Osteoblast (primary cell): ENCODE results near the gene ABHD1. TPM values are rescaled to one million over a fixed set of nuclear protein-coding genes. Genes with fewer than 3 reads are reported as not detected.

Source experiments
- DNase-seq: peaks from one replicate; pipeline ENCODE4 v3.0.0; 2011; ENCODE audit warnings: low spot score, mixed read lengths; ENCODE audit not compliant: insufficient read length; ENCODE audit errors: missing footprints
- H2AFZ ChIP-seq: 2 replicates; pipeline ENCODE4 v1.6.0; 2011; ENCODE audit warnings: mild to moderate bottlenecking, low read length
- H3K27ac ChIP-seq: 2 replicates; pipeline ENCODE4 v1.5.1; 2011; ENCODE audit warnings: mild to moderate bottlenecking, low read depth, low read length, moderate library complexity
- H3K27me3 ChIP-seq: 2 replicates; pipeline ENCODE4 v1.6.0; 2012; ENCODE audit warnings: mild to moderate bottlenecking, control low read depth, inconsistent platforms, low read length, moderate library complexity; ENCODE audit not compliant: insufficient read depth
- H3K36me3 ChIP-seq: 2 replicates; pipeline ENCODE4 v1.5.1; 2011; ENCODE audit warnings: mild to moderate bottlenecking, low read length, control low read depth, moderate library complexity; ENCODE audit not compliant: insufficient read depth
- H3K4me1 ChIP-seq: 2 replicates; pipeline ENCODE4 v1.5.1; 2011; ENCODE audit warnings: mild to moderate bottlenecking, low read length, control low read depth, moderate library complexity; ENCODE audit not compliant: insufficient read depth
- H3K4me2 ChIP-seq: 2 replicates; pipeline ENCODE4 v1.6.0; 2011; ENCODE audit warnings: mild to moderate bottlenecking, low read length; ENCODE audit not compliant: insufficient read depth
- H3K4me3 ChIP-seq: fragments of 200-600 bp; sonication (generic); 3 replicates; pipeline ENCODE4 v1.5.1; 2012; ENCODE audit warnings: mild to moderate bottlenecking, low read length, inconsistent platforms; ENCODE audit not compliant: insufficient read depth
- H3K79me2 ChIP-seq: 2 replicates; pipeline ENCODE4 v1.6.0; 2012; ENCODE audit warnings: mild to moderate bottlenecking, low read length, control low read depth, inconsistent platforms; ENCODE audit not compliant: insufficient read depth
- H3K9me3 ChIP-seq: 2 replicates; pipeline ENCODE4 v1.5.1; 2011; ENCODE audit warnings: low read depth, low read length, control low read depth
- H4K20me1 ChIP-seq: 2 replicates; pipeline ENCODE4 v1.6.0; 2012; ENCODE audit warnings: mild to moderate bottlenecking, low read length, control low read depth; ENCODE audit not compliant: insufficient read depth
- total RNA-seq: library from RNA; depleted of rRNA; stranded (reverse); fragments of >200 nt; gene quantifications from 2 replicates; pipeline ENCODE4 v1.2.3, GENCODE V29; 2012
- TF ChIP-seq, protein P1 (sequence below): IDR thresholded peaks from 2 replicates; pipeline ENCODE4 v1.5.1; 2011; ENCODE audit warnings: mild to moderate bottlenecking, low read depth, low read length, moderate library complexity; ENCODE audit errors: extremely low read depth

The ABHD1 gene
- total RNA-seq, 1 donor: under 0.01 TPM

DNA sequence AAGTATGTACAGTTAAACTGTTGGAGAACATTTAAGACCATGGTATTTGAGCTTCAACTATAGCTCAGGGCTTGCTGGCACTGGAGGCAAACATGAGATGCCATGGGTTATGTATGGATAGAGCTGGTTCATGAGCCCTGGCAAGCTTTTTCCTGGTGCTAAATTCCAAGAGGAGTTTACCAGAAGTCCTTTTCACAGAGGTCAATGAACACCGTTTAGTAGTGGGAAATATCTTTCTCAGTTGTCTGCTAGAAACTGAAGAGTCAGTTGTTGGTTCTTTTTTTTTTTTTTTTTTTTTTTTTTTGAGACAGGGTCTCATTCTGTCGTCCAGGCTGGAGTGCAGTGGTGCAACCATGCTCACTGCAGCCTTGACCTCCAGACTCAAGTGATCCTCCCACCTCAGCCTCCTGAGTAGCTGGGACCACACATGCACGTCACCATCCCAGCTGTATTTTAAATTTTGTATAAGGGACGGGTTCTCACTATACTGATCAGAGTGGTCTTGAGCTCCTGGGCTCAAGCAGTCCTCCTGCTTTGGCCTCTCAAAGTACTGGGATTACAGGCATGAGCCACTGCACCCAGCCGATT lies 35.7 kb upstream of the ABHD1 start:
- Histone ChIP-seq H3K27ac (no peak overlapping the region), H2AFZ (no peak overlapping the region), H3K4me1 (peaks cover 4% of the 10 kb centered on the region), H3K4me2 (no peak overlapping the region), H3K9me3 (no peaks in the 10 kb centered on the region), H4K20me1 (peaks cover 10% of the 10 kb centered on the region), H3K27me3 (no peaks in the 10 kb centered on the region), H3K79me2 (no peaks in the 10 kb centered on the region), H3K36me3 (peaks cover 12% of the 10 kb centered on the region), H3K4me3 (no peak overlapping the region)
- DNase-seq: no peak
- TF ChIP-seq, protein P1, sequence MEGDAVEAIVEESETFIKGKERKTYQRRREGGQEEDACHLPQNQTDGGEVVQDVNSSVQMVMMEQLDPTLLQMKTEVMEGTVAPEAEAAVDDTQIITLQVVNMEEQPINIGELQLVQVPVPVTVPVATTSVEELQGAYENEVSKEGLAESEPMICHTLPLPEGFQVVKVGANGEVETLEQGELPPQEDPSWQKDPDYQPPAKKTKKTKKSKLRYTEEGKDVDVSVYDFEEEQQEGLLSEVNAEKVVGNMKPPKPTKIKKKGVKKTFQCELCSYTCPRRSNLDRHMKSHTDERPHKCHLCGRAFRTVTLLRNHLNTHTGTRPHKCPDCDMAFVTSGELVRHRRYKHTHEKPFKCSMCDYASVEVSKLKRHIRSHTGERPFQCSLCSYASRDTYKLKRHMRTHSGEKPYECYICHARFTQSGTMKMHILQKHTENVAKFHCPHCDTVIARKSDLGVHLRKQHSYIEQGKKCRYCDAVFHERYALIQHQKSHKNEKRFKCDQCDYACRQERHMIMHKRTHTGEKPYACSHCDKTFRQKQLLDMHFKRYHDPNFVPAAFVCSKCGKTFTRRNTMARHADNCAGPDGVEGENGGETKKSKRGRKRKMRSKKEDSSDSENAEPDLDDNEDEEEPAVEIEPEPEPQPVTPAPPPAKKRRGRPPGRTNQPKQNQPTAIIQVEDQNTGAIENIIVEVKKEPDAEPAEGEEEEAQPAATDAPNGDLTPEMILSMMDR: no peak

DNA sequence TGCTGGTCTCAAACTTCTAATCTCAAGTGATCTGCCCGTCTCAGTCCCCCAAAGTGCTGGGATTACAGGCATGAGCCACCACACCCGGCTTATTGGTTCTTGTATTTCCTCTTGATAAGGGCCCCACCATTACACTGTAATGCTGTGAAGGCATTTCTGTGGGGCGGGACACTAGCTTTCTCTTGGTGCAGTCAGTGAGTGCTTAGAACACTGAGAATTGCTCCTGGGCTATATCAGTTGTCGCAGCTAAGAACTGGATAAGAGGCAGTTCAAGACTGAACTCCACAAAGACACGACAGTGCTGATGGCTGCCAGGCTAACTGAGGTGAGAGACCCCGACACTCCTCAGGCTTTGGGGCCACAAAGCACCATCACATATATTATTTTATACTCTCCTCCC lies 35.0 kb upstream of the ABHD1 start:
- Histone ChIP-seq H3K4me2 (no peak overlapping the region), H3K79me2 (no peaks in the 10 kb centered on the region), H3K4me3 (no peak overlapping the region), H3K4me1 (peaks cover 4% of the 10 kb centered on the region), H4K20me1 (peaks cover 3% of the 10 kb centered on the region), H3K27ac (no peak overlapping the region), H2AFZ (no peak overlapping the region), H3K27me3 (no peaks in the 10 kb centered on the region), H3K36me3 (peaks cover 4% of the 10 kb centered on the region), H3K9me3 (no peaks in the 10 kb centered on the region)
- TF ChIP-seq, protein P1: no peak
- peak; percentile 78 for DNase-seq

DNA sequence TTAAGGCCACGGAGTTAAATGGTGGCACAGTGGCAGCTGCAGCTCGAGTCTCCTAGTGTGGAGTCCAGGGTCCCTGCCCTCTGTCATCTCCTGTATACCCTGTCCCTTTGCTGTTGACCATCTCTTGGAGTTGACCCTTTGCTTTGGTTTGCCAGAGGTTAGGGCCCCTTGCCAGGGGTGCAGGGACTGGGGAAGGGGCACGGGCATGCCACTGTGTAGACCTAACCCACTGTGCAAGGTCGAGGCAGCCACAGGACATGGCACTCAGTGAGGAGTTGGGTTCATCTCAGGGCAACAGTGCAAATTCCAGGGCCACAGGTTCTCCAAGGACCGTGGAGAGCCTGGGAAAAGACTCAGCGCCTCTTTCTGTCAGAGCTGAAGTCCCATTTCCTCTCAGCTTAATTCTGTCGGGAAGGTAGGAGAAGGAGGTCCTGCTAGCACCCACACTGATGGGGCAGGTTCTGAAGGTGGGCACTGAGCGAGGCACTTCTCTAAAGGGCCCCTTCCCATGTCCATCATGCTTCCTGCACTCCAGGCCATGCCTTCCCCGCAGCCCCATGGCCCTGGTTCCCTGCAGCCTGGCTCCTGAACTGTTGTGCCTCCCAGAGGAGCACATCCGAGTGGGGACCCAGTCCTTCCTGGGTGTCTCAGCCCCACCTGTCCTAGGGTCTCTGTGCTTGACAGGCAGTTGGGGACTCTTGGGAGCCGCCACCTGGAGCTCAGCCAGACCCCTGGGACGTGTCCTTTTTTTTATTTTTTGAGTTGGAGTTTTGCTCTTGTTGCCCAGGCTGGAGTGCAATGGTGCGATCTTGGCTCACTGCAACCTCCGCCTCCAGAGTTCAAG lies 34.3 kb upstream of the ABHD1 start:
- H3K4me1 ChIP-seq: peaks cover 4% of the 10 kb centered on the region

More for the DNA sequence above, 34.3 kb upstream of the ABHD1 start:
- no peaks in the 10 kb centered on the region for H3K79me2 ChIP-seq
- no peak overlapping the region for H3K27ac ChIP-seq
- TF ChIP-seq, protein P1: no peak
- no peak overlapping the region for H3K4me2 ChIP-seq
- H3K27me3 ChIP-seq: no peaks in the 10 kb centered on the region
- peaks cover 3% of the 10 kb centered on the region for H3K36me3 ChIP-seq
- no peaks in the 10 kb centered on the region for H4K20me1 ChIP-seq
- no peaks in the 10 kb centered on the region for H3K9me3 ChIP-seq
- H3K4me3 ChIP-seq: no peak overlapping the region
- no peak overlapping the region for H2AFZ ChIP-seq
- no peak for DNase-seq
